GM21447 (cell line): Measurements from ENCODE around the gene EIF3B.
"Not testable (repeated sequence)": the region's sequence is repeated elsewhere in the genome, so short reads cannot be mapped to it uniquely, and the experiment has no call there.

Source experiments
- ATAC-seq: cut with Tn5 transposase; IDR thresholded peaks from one replicate; pipeline ENCODE4 v1.9.1; 2021; ENCODE audit not compliant: unreplicated experiment

Gene EIF3B

DNA sequence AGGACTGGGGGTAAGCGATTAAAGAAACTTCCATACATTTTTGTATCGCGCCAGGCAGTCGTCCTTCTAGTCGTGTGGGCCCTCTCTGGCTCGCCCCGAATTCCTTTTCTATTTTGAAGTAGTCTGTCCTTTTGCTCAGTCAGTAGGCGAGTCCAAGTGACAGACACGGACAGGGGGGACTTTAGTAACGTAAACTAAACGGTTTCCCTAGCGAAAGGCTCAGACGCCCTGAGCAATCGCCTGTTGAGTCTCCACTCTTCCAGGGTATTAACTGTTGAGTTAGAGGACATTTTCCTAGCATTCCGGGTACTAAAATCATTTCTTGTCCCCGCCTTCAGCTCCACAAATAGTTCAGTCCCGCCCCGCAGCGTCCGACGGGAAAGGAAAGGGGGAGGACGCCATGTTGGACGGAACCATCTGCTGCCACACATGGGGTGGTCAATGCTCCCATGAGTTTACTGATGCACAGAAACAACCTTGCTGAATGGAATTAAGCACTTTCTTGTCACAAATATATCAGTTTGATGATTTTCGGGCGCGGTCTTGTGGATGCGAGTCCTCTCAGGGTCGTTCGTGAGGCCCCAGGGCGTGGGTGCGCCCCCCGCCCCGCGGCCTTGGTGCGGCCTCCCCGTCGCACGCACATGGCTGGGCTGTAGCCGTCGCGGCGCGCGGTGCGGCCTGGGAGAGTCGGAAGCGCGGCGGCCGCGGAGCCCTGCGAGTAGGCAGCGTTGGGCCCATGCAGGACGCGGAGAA, at the start of gene EIF3B:
EIF3B (plus strand) TSS at position 642 of the 753 bp plus-strand sequence; CDS start at position 737, 95 bp downstream.
- ATAC-seq: peak; percentile 73

DNA sequence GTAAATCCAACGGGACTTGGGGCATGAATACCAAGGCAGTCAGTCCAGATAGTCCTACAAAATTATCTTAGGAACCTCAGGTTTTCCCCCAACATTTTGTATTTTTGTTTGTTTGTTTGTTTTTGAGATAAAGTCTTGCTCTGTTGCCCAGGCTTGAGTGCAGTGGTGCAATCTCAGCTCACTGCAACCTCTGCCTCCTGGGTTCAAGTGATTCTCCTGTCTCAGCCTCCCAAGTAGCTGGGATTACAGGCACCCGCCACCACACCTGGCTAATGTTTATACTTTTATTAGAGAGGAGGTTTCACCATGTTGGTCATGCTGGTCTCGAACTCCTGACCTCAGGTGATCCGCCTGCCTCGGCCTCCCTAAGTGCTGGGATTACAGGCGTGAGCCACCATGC, 49.4 kb upstream of the EIF3B start:
- ATAC-seq: not testable (repeated sequence)

DNA sequence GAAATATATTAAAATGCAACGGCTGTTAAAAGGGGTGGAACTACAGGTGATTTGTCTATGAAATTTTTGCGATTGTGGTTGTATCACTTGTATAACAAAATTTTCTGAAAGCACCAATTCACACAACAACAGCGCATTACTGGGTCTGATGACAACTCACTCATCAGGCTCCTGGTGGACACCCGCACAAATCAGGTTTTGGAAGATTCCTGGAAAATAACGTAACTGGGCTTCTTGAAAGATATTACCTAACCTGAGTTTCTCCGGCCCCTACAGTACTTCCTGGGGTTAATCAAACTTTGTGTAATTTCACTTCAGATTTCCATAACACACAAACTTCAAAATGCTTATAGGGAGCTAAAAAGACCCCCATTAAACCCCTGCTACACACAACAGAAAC, 47.9 kb upstream of the EIF3B start:
- ATAC-seq: no peak

DNA sequence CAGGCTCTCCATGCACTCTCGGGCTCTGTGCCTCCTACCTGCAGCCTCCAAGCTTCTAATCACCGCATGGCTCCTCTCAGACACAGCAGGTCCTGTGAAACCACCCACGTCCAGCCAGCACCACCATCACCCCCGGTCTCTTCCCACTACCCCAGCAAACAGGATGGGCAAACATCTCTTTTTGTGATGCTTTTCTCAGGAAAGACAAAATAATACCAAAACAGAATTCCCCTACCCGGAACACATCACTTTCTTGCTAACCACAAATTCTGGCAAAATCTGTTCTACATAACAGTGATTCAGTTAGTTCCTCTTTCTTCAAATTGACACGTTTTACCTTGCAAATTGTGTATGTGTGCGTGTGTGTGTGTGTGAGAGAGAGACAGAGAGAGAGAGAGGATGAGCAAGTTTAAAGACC, 46.9 kb upstream of the EIF3B start:
- ATAC-seq: peak; percentile 53

DNA sequence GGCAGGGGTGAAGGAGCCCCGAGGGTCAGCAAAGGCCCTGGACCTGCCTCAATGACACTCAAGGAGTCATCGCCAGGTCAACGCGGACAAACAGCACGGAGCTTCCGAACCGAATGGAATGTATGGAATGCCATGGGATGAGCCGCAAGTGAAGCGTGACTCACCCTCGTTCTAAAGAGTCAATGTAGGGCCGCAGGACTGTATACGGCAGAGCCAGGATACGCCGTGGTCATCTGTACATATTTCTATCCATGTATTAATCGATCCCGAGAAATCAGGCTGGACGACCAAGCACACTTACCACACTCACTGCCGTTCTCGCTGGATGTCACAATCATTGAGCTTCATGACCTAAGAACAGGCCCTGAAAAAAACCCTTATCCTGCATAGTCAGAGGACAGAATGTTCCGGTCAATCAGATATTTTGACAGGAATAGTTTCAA, 44.7 kb upstream of the EIF3B start:
- ATAC-seq: no peak

DNA sequence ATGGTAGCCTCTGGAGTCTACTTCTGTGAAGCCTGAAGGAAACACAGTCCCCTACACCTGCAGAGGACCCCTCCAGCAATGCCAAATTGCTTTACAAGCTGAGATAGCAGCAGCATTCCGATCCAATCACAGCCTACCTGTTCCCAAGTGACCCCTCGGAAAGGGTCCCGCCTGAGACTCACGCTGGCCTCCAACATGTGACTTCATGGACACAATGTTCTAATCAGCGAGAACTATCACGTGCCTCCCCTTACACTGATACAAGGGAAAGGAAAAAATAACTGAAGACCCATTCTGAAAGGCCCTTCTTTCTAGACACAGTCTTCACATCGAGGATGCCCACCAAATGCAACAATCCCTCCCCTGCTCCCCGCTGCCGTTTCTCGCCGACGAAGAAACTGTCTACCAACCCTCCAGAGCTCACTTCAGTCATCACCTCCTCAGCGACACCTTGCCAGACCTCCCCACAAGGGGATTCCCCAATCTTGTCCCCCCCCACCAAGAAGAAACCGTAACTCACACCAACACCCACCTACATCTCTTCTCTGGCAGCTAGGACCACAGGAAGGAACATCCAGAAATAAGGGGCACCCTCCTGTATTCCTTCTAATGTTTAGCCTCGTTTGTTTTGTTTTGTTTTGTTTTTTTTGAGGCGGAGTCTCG, 42.2 kb upstream of the EIF3B start:
- no peak for ATAC-seq

DNA sequence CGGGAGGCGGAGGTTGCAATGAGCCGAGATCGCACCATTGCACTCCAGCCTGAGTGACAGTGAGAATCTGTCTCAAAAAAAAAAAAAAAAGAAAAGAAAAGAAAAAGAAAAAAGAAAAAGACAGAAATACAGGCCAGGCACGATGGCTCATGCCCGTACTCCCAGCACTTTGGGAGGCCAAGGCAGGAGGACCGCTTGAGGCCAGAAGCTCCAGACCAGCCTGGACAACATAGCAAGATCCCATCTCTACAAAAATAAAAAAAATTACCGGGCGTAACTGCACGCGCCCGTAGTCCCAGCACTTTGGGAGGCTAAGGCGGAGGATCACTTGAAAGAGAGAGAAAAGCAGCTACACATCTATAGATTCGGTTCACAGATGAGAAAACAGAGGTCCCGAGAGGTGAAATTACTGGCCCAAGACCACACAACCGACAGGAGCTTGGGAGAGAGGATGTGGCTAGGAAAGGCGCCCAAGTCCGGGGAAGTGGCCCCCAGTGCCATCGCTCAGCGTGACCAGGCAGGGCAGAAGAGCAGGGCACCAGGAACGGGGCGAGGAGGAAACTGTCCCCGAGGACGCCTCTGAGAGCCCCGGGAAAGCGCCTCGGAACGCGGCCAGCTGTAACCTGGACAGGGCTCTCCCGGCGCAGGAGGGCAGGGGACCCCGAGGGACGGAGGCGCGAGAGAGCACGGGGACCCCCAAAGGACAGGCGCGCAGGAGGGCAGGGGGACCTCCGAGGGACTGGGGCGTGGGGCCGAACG, 41.0 kb upstream of the EIF3B start:
- ATAC-seq: peak; percentile 22

DNA sequence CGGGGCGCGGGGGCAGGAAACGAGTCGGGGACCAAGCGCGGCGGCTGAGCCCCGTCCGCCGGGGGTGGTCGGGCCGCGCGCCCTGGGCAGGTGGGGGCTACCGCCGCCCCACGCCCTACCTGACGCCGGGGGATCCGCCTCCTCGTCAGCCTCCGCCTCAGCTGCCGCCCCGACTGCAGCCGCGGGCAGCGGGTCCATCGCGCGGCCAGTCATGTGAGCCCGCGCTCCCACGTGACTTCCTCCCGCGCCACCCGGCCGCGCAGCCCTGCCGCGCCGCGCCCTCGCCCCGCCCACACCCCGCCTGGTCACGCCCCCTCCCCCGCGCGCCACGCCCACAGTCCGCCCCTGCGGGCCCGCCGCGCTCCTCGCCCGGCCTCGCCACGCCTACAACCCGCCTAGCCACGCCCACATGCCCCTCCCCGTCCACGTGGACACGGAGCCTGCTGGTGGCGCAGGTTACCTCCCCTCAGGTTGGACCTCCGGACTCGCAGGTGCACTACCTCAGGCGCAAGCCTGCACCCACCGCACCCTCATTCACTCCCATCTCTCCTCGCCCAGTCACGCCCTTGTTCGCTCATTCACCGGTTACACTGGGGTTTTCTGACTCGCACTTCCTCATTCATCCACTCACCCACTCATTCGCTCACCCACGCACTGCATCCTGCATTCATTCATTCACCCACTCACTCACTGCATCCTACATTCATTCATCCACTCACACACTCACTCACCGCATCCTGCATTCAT, 40.2 kb upstream of the EIF3B start, which contains the start of gene SNX8:
SNX8 (minus strand) TSS at position 233 of the 747 bp plus-strand sequence; CDS start at position 213, 20 bp downstream.
- peak; percentile 54 for ATAC-seq

DNA sequence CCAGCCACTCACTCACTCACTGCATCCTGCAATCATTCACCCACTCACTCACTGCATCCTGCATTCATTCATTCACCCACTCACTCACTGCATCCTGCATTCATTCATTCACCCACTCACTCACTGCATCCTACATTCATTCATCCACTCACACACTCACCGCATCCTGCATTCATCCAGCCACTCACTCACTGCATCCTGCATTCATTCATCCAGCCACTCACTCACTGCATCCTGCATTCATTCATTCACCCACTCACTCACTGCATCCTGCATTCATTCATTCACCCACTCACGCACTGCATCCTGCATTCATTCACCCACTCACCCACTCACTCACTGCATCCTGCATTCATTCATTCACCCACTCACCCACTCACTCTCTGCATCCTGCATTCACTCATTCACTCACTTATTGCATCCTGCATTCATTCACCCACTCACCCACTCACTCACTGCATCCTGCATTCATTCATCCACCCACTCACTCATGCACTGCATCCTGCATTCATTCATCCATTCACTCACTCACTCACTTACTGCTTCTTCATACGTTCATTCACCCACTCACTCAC, 39.6 kb upstream of the EIF3B start:
- ATAC-seq: not testable (repeated sequence)

DNA sequence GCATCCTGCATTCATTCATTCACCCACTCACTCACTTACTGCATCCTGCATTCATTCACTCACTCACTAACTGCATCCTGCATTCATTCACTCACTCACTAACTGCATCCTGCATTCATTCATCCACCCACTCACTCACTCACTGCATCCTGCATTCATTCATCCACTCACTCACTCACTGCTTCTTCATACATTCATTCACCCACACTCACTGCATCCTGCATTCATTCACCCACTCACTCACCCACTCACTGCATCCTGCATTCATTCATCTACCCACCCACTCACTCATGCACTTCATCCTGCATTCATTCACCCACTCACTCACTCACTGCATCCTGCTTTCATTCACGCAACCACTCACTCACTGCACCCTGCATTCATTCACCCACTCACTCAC, 38.8 kb upstream of the EIF3B start:
- no peak for ATAC-seq

DNA sequence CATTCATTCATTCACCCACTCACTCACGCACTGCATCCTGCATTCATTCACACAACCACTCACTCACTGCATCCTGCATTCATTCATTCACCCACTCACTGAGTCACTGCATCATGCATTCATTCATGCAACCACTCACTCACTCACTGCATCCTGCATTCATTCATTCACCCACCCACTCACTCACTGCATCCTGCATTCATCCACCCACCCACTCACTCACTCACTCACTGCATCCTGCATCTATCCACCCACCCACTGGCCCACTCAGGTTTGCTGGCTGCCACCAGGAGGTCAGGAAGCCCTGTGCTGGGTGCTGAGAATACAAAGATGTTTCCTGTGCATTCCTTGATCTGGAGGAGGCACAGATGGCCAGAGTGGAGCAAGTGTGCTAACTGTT, 38.0 kb upstream of the EIF3B start:
- ATAC-seq: no peak

DNA sequence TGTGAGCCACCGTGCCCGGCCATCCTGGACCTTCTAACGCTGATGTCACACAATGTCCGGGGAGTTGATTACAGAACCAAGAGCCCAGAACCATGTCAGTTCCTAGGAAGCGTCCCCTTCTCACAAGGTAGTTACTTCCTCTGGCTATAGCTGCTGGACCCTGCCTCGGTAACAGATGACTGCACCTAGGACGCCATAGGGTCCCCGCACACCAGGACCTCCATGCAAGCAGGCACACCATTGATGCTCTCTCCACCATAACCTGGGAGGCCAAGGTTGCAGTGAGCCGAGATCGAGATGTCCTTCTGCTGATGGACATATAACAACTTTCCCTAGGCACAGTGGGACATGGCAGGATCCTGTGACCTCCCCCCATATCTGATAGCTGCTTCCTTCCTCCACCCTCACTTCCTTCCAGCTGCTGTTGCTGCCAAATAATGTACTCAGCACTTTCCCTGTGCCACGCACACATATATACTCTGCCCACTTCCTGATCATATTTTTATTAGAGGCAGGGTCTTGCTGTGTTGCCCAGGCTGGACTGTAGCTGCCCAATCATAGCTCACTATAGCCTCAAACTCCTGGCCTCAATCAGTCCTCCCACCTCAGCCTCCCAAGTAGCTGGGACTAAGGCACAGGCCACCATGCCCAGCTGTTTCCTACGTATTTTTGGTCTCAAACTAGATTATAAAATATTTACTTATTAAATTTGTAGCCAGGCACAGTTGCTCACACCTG, 36.9 kb upstream of the EIF3B start:
- ATAC-seq: no peak

DNA sequence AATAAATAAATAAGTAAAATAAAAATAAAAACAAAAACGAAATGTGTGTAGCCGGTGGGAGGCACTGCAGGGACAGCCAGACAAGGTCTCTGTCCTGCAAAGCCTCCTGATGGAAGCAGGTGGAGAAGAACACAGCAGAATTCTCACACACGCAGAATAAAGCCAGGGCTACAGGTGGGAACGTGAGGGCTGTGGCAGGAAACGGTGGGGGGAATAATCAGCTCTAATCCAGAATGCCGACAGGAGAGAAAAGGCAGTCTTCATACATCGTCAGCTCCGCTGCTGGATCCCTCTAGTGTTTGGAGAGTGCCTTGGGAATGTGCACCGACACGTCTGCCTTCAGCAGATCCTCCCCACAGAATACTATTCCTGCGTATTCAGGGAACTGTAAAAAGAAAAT, 33.6 kb upstream of the EIF3B start:
- no peak for ATAC-seq

DNA sequence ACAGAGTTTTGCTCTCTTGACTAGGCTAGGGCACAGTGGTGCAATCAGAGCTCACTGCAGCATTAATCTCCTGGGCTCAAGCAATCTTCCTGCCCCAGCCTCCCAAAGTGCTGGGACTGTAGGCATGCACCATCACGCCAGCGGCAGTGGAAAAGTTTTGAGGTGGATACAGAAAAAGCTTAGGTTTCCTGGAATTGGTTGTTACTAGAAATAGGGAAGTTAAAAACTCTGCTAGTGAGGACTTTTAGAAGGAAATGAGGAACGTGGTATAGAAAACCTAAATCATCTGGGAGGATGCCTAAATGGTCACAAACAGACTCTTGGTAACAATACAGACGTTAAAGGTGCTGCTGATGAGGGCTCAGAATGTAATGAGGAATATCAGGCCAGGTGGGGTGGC, 29.5 kb upstream of the EIF3B start:
- no peak for ATAC-seq

DNA sequence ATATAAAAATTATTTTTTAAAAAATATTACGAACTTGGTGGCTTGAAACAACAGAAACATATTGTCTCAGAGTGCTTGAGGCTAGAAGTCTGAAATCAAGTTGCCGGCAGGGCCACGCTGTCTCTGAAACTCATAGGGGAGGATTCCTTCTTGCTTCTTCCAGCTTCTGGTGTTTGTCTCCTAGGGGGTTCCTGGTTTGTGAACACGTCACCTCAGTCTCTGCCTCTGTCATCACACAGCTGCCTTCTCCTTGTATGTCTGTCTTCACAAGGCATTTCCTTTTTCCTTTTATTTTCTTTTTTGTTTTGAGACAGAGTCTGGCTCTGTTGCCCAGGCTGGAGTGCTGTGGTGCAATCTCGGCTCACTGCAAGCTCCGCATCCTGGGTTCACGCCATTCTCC, 27.7 kb upstream of the EIF3B start:
- ATAC-seq: no peak

DNA sequence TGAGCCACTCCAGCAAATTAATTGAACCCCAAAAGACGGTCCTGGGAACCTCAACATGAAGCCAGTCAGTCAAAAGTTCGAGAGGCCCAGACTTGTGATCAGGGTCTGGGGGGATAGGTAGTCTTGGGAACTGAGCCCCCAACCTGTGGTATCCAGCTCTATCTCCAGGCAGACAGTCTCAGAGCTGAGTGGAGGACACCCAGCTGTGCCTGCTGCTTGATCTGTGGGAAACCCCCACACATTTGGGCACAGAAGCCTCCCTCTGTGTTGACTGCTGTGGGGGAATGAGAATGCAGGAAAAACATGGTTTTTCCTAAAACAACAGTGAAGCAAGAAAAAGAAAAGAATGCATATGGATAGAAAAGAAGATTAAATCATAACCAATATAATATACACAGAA, 24.1 kb upstream of the EIF3B start:
- no peak for ATAC-seq

DNA sequence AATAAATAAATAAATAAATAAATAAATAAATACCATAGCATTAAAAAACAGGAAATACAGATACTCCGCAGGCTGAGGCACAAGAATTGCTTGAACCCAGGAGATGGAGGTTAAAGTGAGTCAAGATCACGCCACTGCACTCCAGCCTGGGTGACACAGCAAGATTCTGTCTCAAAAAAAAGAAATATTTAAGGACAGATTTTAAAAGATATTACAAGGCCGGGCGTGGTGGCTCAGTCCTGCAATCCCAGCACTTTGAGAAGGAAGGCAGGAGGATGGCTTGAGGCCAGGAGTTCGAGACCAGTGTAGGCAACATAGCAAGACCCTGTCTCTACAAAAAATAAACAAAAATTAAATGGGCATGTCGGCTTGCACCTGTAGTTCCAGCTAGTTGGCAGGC, 22.9 kb upstream of the EIF3B start:
- no peak for ATAC-seq

DNA sequence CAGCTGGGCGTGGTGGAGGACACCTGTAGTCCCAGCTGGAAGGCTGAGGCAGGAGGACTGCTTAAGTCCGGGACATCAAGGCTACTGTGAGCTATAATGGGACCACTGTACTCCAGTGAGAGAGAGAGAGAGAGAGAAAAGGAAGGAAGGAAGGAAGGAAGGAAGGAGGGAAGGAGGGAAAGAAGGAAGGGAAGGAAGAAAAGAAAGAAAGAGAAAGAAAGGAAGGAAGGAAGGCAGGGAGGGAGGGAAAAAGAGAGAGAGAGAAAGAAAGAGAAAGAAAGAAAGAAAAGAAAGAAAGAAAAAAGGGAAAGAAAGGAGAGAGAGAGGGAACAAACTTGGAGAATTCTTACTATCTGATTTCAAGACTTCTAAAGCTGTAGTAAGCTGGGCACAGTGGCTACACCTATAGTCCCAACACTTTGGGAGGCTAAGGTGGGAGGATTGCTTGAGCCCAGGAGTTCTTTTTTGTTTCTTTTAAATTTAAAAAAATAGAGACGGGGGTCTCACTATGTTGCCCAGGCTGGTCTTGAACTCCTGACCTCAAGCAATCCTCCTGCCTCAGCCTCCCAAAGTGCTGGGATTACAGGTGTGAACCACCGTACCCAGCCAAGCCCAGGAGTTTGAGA, 21.9 kb upstream of the EIF3B start:
- not testable (repeated sequence) for ATAC-seq

DNA sequence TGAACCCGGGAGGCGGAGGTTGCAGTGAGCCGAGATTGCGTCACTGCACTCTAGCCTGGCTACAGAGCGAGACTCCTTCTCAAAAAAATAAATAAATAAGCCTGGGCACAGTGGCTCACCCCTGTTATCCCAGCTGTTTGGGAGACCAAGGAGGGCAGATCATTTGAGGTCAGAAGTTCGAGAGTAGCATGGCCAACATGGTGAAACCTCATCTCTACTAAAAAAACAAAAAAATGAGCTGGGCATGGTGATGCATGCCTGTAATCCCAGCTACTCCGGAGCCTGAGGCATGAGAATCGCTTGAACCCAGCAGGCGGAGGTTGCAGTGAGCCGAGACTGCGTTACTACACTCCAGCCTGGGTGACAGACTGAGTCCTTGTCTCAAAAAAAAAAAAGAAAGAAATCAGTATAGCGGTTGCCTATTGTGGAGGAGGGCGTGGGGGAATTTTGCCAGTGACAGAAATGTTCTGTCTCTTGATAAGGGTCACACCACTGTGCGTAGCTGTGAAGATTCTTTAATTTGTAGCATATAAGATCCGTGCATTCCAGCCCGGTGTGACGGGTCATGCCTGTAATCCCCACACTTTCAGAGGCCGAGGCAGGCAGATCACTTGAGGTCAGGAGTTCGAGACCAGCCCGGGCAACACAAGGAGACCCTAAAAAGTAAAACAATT, 17.9 kb upstream of the EIF3B start:
- ATAC-seq: no peak
